Suprapubic skin (tissue), 3 donors: ENCODE results near the gene EIF4E3.

ENCODE experiments used
- CTCF ChIP-seq, 2 donors: fragments of 200-600 bp in 1 of 2; fragments of 450-650 bp in 1 of 2; sonication (generic) in 1 of 2; IDR thresholded peaks; one replicate each; pipeline ENCODE4 v1.5.1; 2016 to 2019; ENCODE audit warnings: antibody characterized with exemption in 2 of 2, mild to moderate bottlenecking in 1 of 2, moderate library complexity in 1 of 2
- EP300 ChIP-seq: sonication (generic); formaldehyde crosslinking; IDR thresholded peaks from one replicate; pipeline ENCODE4 v1.6.1; 2017; ENCODE audit warnings: antibody characterized with exemption

GRCh38 chr3:71705681-71706080 is 19.5 kb downstream of the EIF4E3 start:
- TF ChIP-seq EP300 (no peak), CTCF (IDR thresholded peaks at IDR 0.05) (no peak)
